Measurements from ENCODE around the gene TMEM223. TPM values are rescaled to one million over a fixed set of nuclear protein-coding genes. Genes with fewer than 3 reads are reported as not detected.

TMEM223 gene
- total and polyA plus RNA-seq, 9 of the 15 experiments (the other 6 are each of a cell fraction or from before 2014, with no cell fraction given) = 5.9 to 34.5 (median 19.6) TPM

DNA sequence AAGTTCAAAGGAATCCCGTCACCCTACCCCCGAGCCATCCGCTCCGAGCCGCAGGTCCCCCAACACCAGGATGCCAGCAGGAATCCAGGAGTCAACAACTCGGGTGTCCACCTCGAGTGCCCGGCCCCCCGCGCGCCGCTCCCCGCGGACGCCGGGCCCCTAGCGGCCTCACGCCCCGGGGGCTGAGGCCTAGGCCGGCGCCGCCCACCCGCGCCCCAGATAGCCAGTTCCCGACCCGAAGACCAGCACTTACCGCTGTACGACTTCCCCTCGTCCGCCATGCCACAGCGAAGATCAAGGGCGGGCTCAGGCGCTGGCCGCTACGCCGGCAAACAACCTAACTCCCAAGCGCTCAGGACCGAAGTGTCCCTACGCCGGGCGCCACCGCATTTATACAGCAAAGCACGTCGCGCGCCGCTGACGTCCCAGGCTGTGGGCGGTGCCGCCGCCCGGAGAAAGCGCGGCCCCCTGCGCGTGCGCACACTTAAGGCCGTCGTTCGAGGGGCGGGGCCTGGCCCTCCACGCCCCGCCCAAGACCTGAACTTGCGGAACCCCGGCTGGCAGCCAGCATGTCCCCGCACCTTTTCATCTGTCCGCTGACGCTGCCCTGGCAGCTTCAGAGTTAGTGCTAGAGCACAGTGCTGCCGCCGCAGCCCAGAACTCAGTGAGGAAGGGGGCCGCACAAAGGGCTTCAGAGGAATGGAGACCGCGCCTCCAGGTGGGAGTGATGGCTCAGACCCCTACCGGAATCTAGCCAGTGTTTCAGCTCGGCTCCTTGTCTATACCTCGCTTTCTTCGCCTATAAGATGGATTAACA, 13.5 kb upstream of the TMEM223 start, which contains the start of gene NXF1 (continued):
- peak; percentile 87; the same call in 1 of the 2 replicates for TF ChIP-seq ZBTB9 (CRISPR knock-in tag; IDR thresholded peaks at IDR 0.05)
- no peak for TF ChIP-seq XRCC4 (IDR thresholded peaks at IDR 0.05; ENCODE audit: extremely low read depth, insufficient read depth, insufficient read length)
- TF ChIP-seq ARID2 (IDR thresholded peaks at IDR 0.05) = no peak
- no peak for TF ChIP-seq ZNF23 (CRISPR knock-in tag; IDR thresholded peaks at IDR 0.05)
- TF ChIP-seq ZBTB7A (IDR thresholded peaks at IDR 0.05; ENCODE audit: borderline replicate concordance, control insufficient read depth, low read depth, low read length) = peak; percentile 57; the same call in 1 of the 2 replicates
- TF ChIP-seq ZBTB1 (CRISPR knock-in tag; IDR thresholded peaks at IDR 0.05; ENCODE audit: borderline replicate concordance, low read depth) = peak; percentile 60; the same call in 1 of the 2 replicates
- TF ChIP-seq SIX5 (IDR thresholded peaks at IDR 0.05; ENCODE audit: borderline replicate concordance in 1 of 2, insufficient read depth in 1 of 2, low read depth in 1 of 2, low read length in 2 of 2) = no peak
- no peak for TF ChIP-seq XRCC5 (IDR thresholded peaks at IDR 0.05; ENCODE audit: low read depth, low read length)
- no peak for TF ChIP-seq ZNF589 (CRISPR knock-in tag; IDR thresholded peaks at IDR 0.05; ENCODE audit: low read depth)
- no peak for TF ChIP-seq MCM5 (IDR thresholded peaks at IDR 0.05; ENCODE audit: low read depth)
- TF ChIP-seq CBFB (CRISPR knock-in tag; IDR thresholded peaks at IDR 0.05) = no peak
- TF ChIP-seq POLR2AphosphoS2 (IDR thresholded peaks at IDR 0.05; ENCODE audit: low read length) = peak; percentile 97
- TF ChIP-seq FOXK2 (conservative IDR thresholded peaks at IDR 0.05 in 1 of 2, IDR thresholded peaks at IDR 0.05 in 1 of 2; ENCODE audit: low read depth in 2 of 2) = peak in 1 of 2 experiments; percentile 32; a peak in 1 of 4 replicates
- TF ChIP-seq TBL1XR1 (IDR thresholded peaks at IDR 0.05; ENCODE audit: low read length in 2 of 2) = peak; percentile 53 to 80; a peak in 2 of 4 replicates
- no peak for TF ChIP-seq ZNF77 (CRISPR knock-in tag; IDR thresholded peaks at IDR 0.05)
- no peak for TF ChIP-seq TEAD2 (tag; IDR thresholded peaks at IDR 0.05)
- no peak for TF ChIP-seq ZBTB5 (IDR thresholded peaks at IDR 0.05)
- no peak for TF ChIP-seq WHSC1 (IDR thresholded peaks at IDR 0.05; ENCODE audit: low read length)
- no peak for TF ChIP-seq ARID3A (IDR thresholded peaks at IDR 0.05; ENCODE audit: borderline replicate concordance, low read depth, low read length)
- TF ChIP-seq ZNF408 (CRISPR knock-in tag; IDR thresholded peaks at IDR 0.05; ENCODE audit: low read depth) = no peak
- TF ChIP-seq, protein P1, sequence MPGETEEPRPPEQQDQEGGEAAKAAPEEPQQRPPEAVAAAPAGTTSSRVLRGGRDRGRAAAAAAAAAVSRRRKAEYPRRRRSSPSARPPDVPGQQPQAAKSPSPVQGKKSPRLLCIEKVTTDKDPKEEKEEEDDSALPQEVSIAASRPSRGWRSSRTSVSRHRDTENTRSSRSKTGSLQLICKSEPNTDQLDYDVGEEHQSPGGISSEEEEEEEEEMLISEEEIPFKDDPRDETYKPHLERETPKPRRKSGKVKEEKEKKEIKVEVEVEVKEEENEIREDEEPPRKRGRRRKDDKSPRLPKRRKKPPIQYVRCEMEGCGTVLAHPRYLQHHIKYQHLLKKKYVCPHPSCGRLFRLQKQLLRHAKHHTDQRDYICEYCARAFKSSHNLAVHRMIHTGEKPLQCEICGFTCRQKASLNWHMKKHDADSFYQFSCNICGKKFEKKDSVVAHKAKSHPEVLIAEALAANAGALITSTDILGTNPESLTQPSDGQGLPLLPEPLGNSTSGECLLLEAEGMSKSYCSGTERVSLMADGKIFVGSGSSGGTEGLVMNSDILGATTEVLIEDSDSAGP (CRISPR knock-in tag; IDR thresholded peaks at IDR 0.05) = 0 out of 2 replicates have a peak, but pooled peaks have one; percentile 62

Measured in K562 (cell line).